ENCODE results near the gene ATXN7L1.

DNA sequence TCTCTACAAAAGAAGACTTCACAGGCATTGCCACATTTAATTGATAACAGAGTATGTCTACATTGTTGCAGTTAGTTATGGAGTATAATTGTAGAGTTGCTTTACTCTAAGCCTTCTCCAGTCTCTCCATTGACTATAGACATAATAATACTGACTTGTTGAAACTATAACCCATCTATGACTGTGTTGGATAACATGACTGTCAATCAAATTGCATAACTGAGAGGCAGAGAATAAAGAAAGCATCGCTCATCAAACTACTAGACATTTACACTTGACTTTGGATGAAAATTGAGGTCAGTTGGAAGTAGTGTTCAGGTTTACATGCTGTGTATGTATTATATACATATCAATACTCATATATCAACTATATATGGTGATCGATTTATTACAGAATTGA, 3.4 kb upstream of the ATXN7L1 start:
- TF ChIP-seq CTCF (conservative IDR thresholded peaks at IDR 0.05) (no peak), EZH2 (IDR thresholded peaks at IDR 0.05; ENCODE audit: low read depth) (no peak)
